Measurements from ENCODE around the gene VWA8.
"Not testable (repeated sequence)": the region's sequence is repeated elsewhere in the genome, so short reads cannot be mapped to it uniquely, and the experiment has no call there.

The VWA8 gene

DNA sequence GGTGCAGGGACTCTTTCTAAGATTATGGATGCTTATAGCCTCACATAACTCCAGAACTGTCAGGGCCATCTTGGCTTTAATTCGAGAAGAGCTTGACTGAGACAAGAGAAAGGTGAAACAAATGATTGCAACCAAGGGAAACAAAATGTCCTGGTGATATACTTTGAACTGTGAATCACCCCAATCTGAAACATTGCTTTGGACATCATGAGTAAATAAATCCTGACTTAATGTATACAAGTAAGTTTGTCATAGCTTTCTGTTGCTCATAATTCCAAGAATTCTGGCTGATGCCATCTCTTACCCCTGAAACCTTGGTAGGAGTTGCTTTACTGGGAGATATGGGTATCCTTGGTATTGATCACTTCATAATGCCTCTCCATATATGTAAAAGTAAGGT is 5.8 kb upstream of the VWA8 start:
- no peak for DNase-seq (ENCODE audit: low read depth in 2 of 2)

DNA sequence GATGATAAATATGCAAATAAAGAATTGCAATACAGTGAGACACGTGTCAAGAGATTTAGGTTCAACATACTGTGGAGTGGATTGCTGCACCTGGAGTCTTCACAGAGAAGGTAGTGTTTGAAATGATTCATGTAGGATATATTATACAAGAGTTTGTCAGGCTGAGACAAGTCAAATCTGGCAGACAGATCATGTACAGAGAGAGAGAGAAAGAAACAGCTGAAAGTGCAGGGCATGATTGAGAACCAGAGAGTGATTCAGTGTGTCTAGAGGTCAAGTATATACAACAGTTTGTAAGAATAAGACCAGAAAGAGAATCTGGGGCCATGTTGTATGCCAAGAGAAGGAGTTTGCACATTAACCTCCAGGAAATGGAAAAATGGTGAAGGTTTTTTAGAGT is 2.1 kb upstream of the VWA8 start:
- peak in 1 of 2 donors; percentile 15 for DNase-seq (ENCODE audit: low read depth in 2 of 2)

DNA sequence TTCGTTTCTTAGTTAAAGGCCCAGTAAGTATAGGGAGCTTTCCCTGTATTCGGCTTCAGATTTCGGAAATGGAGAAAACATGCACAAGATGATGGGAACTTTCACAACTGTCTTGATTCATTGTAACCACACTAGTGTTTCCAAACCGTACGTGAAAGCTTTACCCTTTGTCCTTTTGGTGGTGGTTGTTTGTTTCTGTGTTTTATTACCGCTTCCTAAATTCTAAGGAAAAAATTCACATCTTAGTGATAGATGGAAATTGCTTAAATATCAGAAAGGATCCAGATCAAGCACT is 504 bp upstream of the VWA8 start:
- DNase-seq (ENCODE audit: low read depth in 2 of 2) = no peak

DNA sequence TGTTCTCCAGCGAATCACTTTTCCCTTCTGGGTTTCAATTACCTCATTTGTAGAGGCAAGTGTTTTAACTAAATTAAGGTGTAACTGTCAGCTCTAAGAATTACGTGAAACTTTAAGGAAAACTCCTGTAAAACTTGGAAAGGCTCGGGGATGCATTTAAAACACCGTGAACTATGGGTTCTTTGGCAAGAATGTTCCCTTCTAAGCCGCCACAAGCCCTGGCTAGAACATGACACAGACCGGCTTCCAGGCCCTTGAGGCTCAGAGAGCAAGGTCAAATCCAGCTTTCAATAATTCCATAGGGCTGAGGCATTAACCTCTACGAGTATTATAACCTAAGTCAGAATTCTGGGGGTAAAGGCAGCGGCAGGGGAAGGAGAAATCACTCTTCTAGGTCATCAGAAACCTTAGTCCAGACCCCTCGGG is 685 bp downstream of the VWA8 start:
- DNase-seq (ENCODE audit: low read depth in 2 of 2) = no peak

DNA sequence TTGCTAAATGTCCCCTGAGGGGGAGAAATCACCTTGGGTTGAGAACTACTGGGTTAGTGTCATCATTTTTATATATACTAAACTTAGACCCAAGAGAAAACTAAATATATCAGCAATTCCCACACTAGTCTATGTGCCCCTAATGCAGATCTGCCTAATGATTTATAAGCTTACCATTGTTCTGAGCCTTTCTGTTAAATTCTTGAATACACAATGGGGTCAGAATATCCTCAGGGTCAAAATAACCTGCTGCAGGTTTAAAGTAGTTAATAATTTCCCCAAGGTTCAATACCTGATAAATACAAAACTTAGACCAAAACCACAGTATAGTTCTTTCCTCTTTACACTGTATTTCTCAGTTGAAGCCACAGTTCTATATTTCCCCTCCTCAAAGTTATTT is 4.6 kb downstream of the VWA8 start:
- no peak for DNase-seq (ENCODE audit: low read depth in 2 of 2)

DNA sequence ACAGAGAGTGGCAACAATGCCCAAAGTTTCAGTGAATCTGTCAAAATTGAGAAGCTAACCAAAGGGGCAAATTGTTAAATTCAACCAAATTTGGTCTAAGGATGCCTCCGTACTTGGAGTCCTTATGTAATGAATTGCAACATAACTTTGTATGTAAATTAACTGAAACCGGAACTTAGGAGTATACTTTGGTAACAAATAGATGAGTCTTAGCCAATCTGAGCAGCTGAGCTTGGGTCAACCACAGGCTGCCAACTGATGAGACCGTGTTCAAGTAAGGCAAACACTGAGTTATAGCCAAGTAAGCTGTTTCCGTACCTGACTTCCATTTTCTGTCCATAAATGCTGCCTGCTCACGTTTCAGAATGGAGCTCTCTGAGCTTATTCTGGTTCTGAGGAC is 5.3 kb downstream of the VWA8 start:
- no peak for DNase-seq (ENCODE audit: low read depth in 2 of 2)

DNA sequence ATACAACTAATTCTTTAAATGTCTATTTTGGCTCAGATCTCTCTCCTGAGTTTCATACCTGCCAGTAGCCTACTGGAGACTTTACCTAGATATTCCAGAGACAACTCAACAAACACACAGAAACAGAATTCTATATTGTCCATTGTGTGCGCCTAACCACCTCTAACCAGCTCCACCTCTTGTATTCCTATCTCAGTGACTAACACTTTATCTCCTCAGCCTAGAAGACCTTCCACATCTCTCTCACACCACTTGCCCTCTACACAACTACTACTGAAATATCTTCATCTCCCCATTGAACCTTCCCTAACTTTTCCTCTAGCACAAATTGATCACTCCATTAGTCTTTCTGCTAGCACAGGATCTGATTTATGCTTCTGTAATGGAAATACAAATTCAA is 6.7 kb downstream of the VWA8 start:
- no peak for DNase-seq (ENCODE audit: low read depth in 2 of 2)

DNA sequence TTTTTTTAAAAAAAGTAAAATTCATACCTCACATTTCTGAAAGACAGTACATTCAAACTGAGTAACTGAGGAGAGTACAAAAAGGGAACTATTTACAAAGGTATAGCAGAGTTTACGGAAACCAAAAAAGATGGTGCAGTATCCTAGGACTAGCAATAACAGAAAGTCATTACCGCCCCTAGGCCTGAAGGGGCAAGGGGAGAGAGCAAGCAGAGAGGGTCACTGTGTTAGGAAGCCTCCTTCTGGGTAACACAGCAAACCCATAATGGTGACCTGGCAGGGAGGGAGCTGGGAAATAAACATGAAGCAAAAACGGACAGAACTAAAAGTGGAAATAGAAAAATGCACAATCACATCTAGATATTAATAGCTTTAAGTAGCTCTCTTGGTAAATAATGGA is 8.2 kb downstream of the VWA8 start:
- no peak for DNase-seq (ENCODE audit: low read depth in 2 of 2)

DNA sequence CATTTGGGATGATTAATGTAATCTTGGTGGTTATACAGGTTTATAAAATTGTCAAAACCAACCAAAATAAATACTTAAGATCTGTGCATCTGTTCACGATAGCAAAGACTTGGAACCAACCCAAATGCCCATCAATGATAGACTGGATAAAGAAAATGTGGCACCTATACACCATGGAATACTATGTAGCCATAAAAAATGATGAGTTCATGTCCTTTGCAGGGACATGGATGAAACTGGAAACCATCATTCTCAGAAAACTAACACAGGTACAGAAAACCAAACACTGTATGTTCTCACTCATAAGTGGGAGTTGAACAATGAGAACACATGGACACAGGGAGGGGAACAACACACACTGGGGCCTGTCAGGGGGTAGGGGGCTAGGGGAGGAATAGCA is 11.8 kb downstream of the VWA8 start:
- not testable (repeated sequence) for DNase-seq (ENCODE audit: low read depth in 2 of 2)

DNA sequence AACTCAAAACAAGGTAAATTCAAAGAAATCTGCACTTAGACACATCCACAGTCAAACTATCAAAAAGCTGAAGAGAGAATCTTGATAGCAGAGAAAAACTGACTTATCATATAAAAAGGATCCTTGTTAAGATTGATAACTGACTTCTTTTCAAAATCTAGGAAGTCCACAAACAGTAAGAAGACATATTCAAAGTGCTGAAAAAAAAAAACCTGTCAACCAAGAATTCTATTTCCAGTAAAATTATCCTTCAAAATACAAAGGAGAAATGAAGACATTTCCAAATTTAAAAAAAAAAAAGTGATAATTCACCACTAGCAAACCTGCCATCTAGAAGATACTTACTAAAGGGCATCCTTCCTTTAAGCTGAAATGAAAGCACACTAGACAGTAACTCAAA is 15.0 kb downstream of the VWA8 start:
- DNase-seq (ENCODE audit: low read depth in 2 of 2) = no peak

DNA sequence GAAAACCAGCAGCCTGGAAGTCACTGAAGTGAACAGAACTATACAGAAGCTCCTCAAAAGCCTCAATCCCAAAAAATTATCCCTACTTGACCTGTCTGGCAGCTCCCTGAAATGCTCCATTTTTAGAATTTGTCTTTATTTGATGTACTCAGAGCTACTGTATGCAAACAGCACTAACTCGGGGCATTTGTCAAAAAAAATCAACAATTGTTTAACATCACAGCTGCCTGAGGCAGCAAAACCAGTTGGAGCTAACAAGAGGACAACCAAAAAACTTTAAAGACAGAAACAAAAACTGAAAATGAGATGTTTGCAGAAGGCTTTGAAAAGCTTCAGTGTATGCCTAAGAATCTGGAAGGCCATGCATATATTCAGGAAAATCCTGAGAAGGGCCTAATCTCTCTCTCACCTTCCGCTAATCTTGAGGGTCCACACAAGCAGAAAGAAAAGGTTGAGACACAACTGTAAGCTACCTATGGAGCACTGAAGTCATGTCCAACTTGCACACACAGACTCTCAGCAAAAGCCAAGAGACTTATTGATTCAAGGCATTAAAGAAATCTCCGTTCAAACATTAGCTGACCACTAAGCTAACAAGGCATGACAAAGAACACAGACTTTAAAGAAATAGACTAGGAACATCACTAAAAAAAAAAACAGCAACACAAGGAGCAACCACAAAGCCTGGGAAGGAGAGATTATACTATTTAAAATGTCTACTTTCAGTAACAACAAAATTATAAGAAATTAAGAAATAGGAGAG is 16.1 kb downstream of the VWA8 start:
- DNase-seq (ENCODE audit: low read depth in 2 of 2) = no peak

DNA sequence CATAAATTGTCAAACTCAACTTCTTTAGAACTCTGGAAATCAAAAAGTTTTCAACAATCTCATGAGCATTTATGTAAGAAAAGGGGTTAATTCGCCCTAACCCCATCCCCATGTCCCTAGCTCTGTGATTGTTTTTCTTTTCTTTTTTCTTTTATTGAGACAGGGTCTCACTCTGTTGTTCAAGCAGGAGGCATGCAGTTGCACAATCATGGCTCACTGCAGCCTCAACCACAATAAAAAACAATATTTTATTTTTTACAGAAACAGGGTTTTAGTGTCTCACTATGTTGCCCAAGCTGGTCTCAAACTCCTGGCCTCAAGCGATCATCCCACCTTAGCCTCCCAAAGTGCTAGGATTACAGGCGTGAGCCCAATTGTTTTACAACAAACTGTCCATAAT is 16.7 kb downstream of the VWA8 start:
- DNase-seq (ENCODE audit: low read depth in 2 of 2) = no peak

DNA sequence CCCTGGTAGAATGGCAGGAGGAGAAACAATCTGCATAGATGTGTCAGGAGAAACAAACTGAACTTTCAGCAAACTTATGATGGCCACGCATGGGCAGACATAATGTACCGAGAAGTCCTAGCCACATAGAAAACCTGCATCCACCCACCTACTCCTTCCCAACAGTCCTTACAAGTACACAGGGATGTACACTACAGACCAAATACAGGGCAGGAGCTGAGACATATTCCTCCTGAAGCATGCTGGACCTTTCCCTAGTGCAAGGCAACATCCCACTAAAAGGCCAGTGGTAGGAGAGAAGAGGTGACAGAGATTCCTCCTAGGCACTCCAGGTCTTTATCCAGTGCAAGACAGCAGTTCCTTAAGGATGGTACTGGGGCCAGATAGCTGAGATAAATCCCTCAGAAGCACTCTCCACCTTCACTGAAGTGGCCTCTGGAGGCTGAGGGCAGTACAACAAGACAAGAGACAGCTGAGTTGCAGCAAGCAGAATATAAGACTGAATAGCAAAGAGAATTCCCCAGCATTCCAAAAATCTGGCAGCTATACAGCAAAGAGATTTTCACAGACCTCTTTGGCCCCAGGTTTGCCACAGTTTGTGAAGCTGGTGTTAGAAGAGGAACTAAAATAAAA is 18.3 kb downstream of the VWA8 start:
- DNase-seq (ENCODE audit: low read depth in 2 of 2) = no peak

DNA sequence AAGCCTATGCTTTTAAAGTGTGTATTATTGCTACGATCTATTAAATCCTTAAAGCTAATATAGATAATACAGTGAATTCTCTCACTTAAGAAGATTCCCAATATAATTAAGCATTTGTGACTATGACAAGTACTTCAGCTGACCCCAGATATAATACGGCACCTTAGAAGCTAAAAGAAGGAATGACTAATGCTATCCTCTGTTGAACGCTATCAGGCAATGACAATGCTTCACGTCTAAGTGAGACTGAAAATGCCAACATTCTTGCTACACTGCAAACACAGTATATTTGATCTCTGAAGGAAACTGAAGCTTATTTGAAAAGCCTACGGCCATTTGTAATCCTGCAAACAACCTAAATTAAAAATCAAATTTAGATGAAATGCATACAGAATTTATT is 19.7 kb downstream of the VWA8 start:
- DNase-seq (ENCODE audit: low read depth in 2 of 2) = no peak

DNA sequence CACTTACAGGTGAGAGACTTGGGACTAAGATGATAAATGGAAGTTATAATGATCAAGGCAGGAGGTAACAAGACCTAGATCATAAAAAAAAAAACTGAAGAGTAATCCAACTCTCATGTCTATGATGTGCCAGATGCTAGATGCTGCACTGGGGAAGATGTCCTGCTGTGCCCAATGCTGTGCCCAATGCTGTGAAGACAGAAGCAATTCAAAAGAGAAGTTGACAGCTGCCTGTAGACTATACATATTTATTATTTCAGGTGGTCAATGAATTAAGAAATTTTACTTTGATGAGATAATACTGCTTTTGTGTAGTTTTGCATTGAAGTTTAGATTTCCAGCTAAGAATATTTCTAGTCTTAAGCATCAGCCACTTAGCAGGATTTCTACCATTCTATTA is 21.5 kb downstream of the VWA8 start:
- no peak for DNase-seq (ENCODE audit: low read depth in 2 of 2)

DNA sequence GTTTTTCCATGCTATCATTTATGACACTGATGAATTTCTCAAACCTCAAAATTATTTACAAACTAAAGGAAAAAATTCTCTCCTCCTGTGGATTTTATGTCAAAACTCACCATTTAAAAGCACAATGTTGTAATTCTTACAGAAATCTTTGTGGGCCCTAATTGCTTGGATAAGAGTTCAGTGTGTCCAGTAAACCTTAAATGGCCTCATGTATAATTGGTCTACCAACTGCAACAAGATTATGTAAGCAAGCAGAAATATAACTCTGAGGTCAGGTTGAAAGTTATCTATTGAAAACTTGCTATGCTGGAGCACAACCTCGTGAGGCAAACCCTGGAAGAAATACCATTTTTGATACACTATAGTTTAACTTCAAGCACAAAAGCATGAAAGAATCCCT is 22.0 kb downstream of the VWA8 start:
- DNase-seq (ENCODE audit: low read depth in 2 of 2) = no peak

DNA sequence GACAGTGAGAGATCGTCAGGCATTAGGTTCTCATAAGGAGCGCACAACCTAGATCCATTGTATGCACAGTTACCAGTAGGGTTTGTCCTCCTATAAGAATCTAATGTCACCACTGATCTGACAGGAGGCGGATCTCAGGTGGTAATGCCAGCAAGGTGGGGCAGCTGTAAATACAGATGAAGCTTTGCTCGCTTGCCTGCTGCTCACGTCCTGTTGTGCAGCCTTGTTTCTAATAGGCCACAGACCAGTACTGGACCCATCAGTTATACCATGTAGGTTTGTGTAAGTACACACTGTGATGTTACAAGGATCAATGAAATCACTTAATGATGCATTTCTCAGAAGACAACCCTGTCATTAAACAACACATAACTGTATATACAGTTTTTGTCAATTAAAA is 23.5 kb downstream of the VWA8 start:
- no peak for DNase-seq (ENCODE audit: low read depth in 2 of 2)

DNA sequence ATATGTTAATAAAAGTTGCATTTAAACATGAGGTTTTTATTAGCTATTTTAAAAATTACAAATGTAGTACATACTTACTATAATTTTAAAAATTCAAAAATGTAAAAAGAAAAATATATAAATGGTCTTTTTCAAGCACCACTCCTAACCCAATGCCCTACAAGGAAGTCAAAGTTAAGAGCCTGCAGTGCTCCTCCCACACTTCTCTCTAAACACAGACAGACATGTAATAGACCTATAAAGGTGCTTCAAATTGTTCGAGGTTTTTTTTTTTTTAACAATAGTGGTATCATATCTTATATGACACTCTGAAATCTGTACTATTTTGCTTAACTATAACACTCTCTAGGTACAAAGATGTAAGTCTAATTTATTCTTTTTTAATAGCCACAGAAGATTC is 25.4 kb downstream of the VWA8 start:
- DNase-seq (ENCODE audit: low read depth in 2 of 2) = no peak

DNA sequence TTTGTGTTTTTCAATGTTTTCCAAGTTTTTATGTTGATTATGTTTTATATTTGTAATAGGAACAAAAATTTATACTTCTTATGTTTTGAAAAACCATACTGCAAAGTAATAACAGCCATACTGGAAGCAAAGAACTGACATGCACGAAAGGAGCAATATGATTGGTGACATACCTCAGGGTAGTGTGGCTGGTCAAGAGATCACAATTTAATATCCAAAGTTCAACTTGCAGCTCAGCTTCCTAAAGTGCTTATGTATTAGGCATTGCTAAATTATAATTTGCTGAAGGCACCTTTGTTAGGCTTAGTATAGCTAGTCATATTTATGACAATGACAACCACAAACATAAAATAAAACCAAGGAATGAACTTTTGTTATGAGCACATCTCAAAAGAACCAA is 25.9 kb downstream of the VWA8 start:
- DNase-seq (ENCODE audit: low read depth in 2 of 2) = no peak

DNA sequence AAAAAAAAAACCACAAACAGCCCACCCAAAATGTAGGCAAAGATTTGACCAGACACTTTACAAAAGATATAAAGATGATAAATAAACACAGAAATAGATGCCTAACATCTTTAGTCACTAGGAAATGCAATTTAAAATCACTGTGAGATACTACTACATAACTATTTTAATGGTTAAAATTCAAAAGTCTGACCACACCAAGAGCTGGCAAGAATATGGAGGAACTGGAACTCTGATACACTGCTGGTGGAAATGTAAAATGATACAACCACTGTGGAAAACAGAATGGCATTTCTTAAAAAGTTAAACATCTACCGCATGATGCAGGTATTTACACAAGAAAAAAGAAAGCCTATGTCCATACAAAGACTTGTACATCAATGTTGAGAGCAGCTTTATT is 26.8 kb downstream of the VWA8 start:
- no peak for DNase-seq (ENCODE audit: low read depth in 2 of 2)

DNA sequence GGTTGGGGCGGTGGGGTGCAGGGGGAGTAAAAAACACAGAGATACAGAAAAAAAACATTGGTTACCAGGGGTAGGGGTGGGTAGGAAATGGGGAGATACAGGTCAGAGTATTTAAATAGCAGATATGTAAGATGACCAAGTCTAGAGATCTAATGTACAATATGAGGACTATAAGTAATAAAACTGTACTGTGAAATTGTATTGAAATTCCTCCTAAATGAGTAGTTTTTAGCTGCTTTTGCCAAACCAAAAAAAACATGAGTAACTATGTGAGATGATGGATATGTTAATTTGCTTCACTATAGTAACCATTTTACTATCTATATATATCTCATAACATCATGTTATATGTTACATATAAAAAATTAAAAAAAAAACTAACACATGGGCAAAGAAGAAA is 29.6 kb downstream of the VWA8 start:
- no peak for DNase-seq (ENCODE audit: low read depth in 2 of 2)

DNA sequence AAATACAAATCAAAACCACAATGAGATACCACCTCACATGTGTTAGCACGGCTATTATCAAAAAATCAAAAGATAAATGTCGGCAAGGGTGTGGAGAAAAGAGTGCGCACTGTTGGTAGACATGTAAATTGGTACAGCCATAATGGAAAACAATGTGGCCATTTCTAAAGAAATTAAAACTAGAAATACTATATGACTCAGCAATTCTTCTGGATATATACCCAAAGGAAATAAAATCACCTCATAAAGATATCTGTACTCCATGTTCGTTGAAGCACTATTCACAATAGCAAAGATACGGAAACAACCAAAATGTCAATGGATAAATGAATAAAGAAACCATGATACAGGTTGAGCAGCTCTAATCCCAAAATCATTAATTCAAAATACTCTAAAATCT is 30.8 kb downstream of the VWA8 start:
- no peak for DNase-seq (ENCODE audit: low read depth in 2 of 2)

DNA sequence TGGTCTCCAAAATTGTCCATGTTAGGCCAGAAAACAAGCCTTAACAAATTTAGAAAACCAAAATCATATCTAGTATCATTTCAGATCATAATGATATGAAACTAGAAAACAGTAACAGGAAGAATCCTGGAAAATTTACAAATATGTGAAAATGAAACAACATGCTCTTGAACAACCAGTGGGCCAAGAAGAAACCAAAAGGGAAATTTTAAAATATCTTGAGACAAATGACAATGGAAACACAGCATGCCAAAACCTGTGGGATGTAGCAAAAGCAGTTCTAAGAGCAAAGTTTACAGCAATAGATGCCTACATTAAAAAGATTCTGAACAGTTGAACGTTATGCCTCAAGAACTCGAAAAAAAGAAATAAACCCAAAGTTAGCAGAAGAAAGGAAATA is 32.6 kb downstream of the VWA8 start:
- no peak for DNase-seq (ENCODE audit: low read depth in 2 of 2)

DNA sequence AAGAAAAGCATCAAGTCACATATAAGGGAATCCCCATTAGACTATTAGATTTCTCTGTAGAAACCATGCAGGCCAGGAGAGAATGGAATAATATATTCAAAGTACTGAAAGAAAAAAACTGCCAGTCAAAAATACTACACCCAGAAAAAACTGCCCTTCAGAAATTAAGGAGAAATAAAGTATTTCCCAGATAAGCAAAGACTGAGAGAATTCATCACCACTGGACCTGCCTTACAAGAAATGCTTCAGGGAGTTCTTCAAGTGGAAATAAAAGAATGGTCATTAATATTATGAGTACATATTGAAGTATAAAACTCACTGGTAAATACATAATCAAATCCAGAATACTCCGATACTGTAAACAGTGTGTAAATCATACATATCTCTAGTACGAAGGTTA is 35.9 kb downstream of the VWA8 start:
- DNase-seq (ENCODE audit: low read depth in 2 of 2) = no peak

All from stimulated activated CD4-positive, alpha-beta T cell treated with anti-CD3 and anti-CD28 coated beads, Interleukin-15, amount 100 ng/mL, for 48 hours (primary cell).